SK-N-SH treated with all-trans-retinoic acid at 6 μM for 48 hours (cell line): ENCODE measurements around the gene HGFAC.

Experiments
- ATAC-seq: fragments of 200-7000 bp; cut with Tn5 transposase; 3 replicates; pipeline ENCODE4 v1.9.1; 2020; ENCODE audit warnings: mild to moderate bottlenecking, moderate library complexity
- ARNTL ChIP-seq: fragments of 450-650 bp; formaldehyde crosslinking; IDR thresholded peaks from 2 replicates; pipeline ENCODE4 v1.5.0; 2020; ENCODE audit warnings: low read depth, mild to moderate bottlenecking, moderate library complexity, borderline replicate concordance
- BACH2 ChIP-seq: fragments of 250-450 bp; sonication (Bioruptor Pico); IDR thresholded peaks from 2 replicates; pipeline ENCODE4 v1.9.0; 2021; ENCODE audit warnings: mild to moderate bottlenecking, borderline replicate concordance
- CREB5 ChIP-seq: fragments of 250-450 bp; sonication (Bioruptor Pico); IDR thresholded peaks from 2 replicates; pipeline ENCODE4 v1.5.1; 2020; ENCODE audit warnings: low read depth, mild to moderate bottlenecking, moderate library complexity
- CSDC2 ChIP-seq: fragments of 250-450 bp; sonication (Bioruptor Pico); IDR thresholded peaks from 2 replicates; pipeline ENCODE4 v1.5.0; 2020; ENCODE audit warnings: mild to moderate bottlenecking, moderate library complexity
- CSRNP3 ChIP-seq: fragments of 250-450 bp; sonication (Bioruptor Pico); IDR thresholded peaks from 2 replicates; pipeline ENCODE4 v1.5.1; 2021; ENCODE audit warnings: mild to moderate bottlenecking, moderate library complexity
- ESRRG ChIP-seq: fragments of 250-450 bp; sonication (Bioruptor Pico); IDR thresholded peaks from 2 replicates; pipeline ENCODE4 v1.6.1; 2021; ENCODE audit warnings: mild to moderate bottlenecking
- GLIS3 ChIP-seq: fragments of 250-450 bp; sonication (Bioruptor Pico); IDR thresholded peaks from 2 replicates; pipeline ENCODE4 v1.5.0; 2020; ENCODE audit warnings: mild to moderate bottlenecking, moderate library complexity
- ISL1 ChIP-seq: fragments of 250-450 bp; sonication (Bioruptor Pico); IDR thresholded peaks from 2 replicates; pipeline ENCODE4 v2.1.2; 2022; ENCODE audit warnings: mild to moderate bottlenecking, moderate library complexity
- OSR1 ChIP-seq: fragments of 250-450 bp; sonication (Bioruptor Pico); IDR thresholded peaks from 2 replicates; pipeline ENCODE4 v1.8.0; 2022; ENCODE audit warnings: moderate library complexity, mild to moderate bottlenecking, inconsistent platforms
- PATZ1 ChIP-seq: fragments of 250-450 bp; sonication (Bioruptor Pico); IDR thresholded peaks from 2 replicates; pipeline ENCODE4 v1.8.0; 2020; ENCODE audit warnings: mild to moderate bottlenecking, moderate library complexity, borderline replicate concordance
- POU6F1 ChIP-seq: fragments of 250-450 bp; sonication (Bioruptor Pico); IDR thresholded peaks from 2 replicates; pipeline ENCODE4 v1.8.0; 2021; ENCODE audit warnings: low read depth, mild to moderate bottlenecking, moderate library complexity, borderline replicate concordance
- RARB ChIP-seq: fragments of 250-450 bp; sonication (Bioruptor Pico); IDR thresholded peaks from 2 replicates; pipeline ENCODE4 v1.8.0; 2021; ENCODE audit warnings: mild to moderate bottlenecking, moderate library complexity
- SNAI2 ChIP-seq: fragments of 250-450 bp; sonication (Bioruptor Pico); IDR thresholded peaks from 2 replicates; pipeline ENCODE4 v1.5.0; 2020; ENCODE audit warnings: mild to moderate bottlenecking, moderate library complexity
- TCF4 ChIP-seq: fragments of 250-450 bp; sonication (Bioruptor Pico); IDR thresholded peaks from 2 replicates; pipeline ENCODE4 v1.8.0; 2021; ENCODE audit warnings: mild to moderate bottlenecking, moderate library complexity, borderline replicate concordance
- TOX ChIP-seq: fragments of 250-450 bp; sonication (Bioruptor Pico); IDR thresholded peaks from 2 replicates; pipeline ENCODE4 v1.8.0; 2021; ENCODE audit warnings: mild to moderate bottlenecking, moderate library complexity, borderline replicate concordance
- TSHZ2 ChIP-seq: fragments of 250-450 bp; sonication (Bioruptor Pico); IDR thresholded peaks from 2 replicates; pipeline ENCODE4 v1.5.0; 2020; ENCODE audit warnings: mild to moderate bottlenecking, moderate library complexity
- ZC3H10 ChIP-seq: fragments of 250-450 bp; sonication (Bioruptor Pico); IDR thresholded peaks from 2 replicates; pipeline ENCODE4 v1.5.1; 2021; ENCODE audit warnings: mild to moderate bottlenecking, moderate library complexity
- ZFP3 ChIP-seq: fragments of 250-450 bp; sonication (Bioruptor Pico); IDR thresholded peaks from 2 replicates; pipeline ENCODE4 v1.5.0; 2020; ENCODE audit warnings: mild to moderate bottlenecking, moderate library complexity
- ZFP30 ChIP-seq: fragments of 450-650 bp; formaldehyde crosslinking; IDR thresholded peaks from 2 replicates; pipeline ENCODE4 v1.5.0; 2022; ENCODE audit warnings: mild to moderate bottlenecking, moderate library complexity
- ZNF565 ChIP-seq: fragments of 450-650 bp; formaldehyde crosslinking; conservative IDR thresholded peaks from 2 replicates; pipeline ENCODE4 v1.5.0; 2020; ENCODE audit warnings: low read depth, mild to moderate bottlenecking, moderate library complexity
- ZNF70 ChIP-seq: fragments of 450-650 bp; formaldehyde crosslinking; IDR thresholded peaks from 2 replicates; pipeline ENCODE4 v1.5.0; 2020; ENCODE audit warnings: mild to moderate bottlenecking, moderate library complexity
- ZNF8 ChIP-seq: fragments of 450-650 bp; formaldehyde crosslinking; IDR thresholded peaks from 2 replicates; pipeline ENCODE4 v1.5.0; 2020; ENCODE audit warnings: mild to moderate bottlenecking, moderate library complexity

HGFAC gene

GRCh38 chr4:3465698-3466671, 24.2 kb downstream of the HGFAC start:
- no peak for ATAC-seq
- no peak for TF ChIP-seq TOX (CRISPR knock-in tag)
- no peak for TF ChIP-seq GLIS3 (CRISPR knock-in tag)
- no peak for TF ChIP-seq ISL1 (CRISPR knock-in tag)
- TF ChIP-seq ZFP3, result no peak
- TF ChIP-seq BACH2 (CRISPR knock-in tag), result no peak
- TF ChIP-seq ZNF70 (CRISPR knock-in tag), result no peak
- no peak for TF ChIP-seq ZC3H10 (CRISPR knock-in tag)
- no peak for TF ChIP-seq CSDC2 (CRISPR knock-in tag)
- no peak for TF ChIP-seq ZNF565 (CRISPR knock-in tag)
- no peak for TF ChIP-seq ESRRG (CRISPR knock-in tag)
- no peak for TF ChIP-seq CSRNP3
- TF ChIP-seq ZFP30 (CRISPR knock-in tag), result no peak
- no peak for TF ChIP-seq CREB5 (CRISPR knock-in tag)
- no peak for TF ChIP-seq RARB
- no peak for TF ChIP-seq ZNF8 (CRISPR knock-in tag)
- no peak for TF ChIP-seq SNAI2 (CRISPR knock-in tag)
- TF ChIP-seq ARNTL (CRISPR knock-in tag), result no peak
- no peak for TF ChIP-seq OSR1 (CRISPR knock-in tag)
- TF ChIP-seq TSHZ2 (CRISPR knock-in tag), result no peak

GRCh38 chr4:3466691-3467600, 25.2 kb downstream of the HGFAC start:
- TF ChIP-seq ESRRG (CRISPR knock-in tag) (no peak), TCF4 (CRISPR knock-in tag) (no peak), POU6F1 (CRISPR knock-in tag) (no peak), ARNTL (CRISPR knock-in tag) (no peak), OSR1 (CRISPR knock-in tag) (no peak)
- ATAC-seq, result no peak

- no peak for ATAC-seq
- TF ChIP-seq ZC3H10 (CRISPR knock-in tag) (no peak), CSRNP3 (no peak), SNAI2 (CRISPR knock-in tag) (no peak), ZFP30 (CRISPR knock-in tag) (no peak), TOX (CRISPR knock-in tag) (no peak), GLIS3 (CRISPR knock-in tag) (no peak), CREB5 (CRISPR knock-in tag) (no peak), ZNF565 (CRISPR knock-in tag) (no peak), OSR1 (CRISPR knock-in tag) (no peak), ESRRG (CRISPR knock-in tag) (no peak), ZFP3 (no peak), CSDC2 (CRISPR knock-in tag) (no peak), PATZ1 (CRISPR knock-in tag) (no peak)
Measured at GRCh38 chr4:3467601-3468031, 25.8 kb downstream of the HGFAC start.
